ENCODE measurements around the gene MAEA. TPM values are rescaled to one million over a fixed set of nuclear protein-coding genes. Genes with fewer than 3 reads are reported as not detected.

The MAEA gene
- total and polyA plus RNA-seq, 7 donors: 26.7 to 41.6 (median 38.1) TPM

GRCh38 chr4:1276984-1277383, 12.7 kb upstream of the MAEA start:
- intact Hi-C loops (cut with DNase I): no loop called here
- Histone ChIP-seq H3K27me3 (ENCODE audit: insufficient read depth in 3 of 3, low read length in 2 of 3) (no peaks in the 10 kb centered on the region), H3K4me1 (no peaks in the 10 kb centered on the region), H3K9me3 (no peaks in the 10 kb centered on the region), H3K4me3 (no peak overlapping the region), H3K36me3 (ENCODE audit: insufficient read depth in 1 of 2, low read depth in 1 of 2) (no peaks in the 10 kb centered on the region), H3K27ac (no peak overlapping the region)
- 59 to 88% (median 60%) methylated on average over 2 of the region's 2 CpGs for WGBS, 3 donors
- DNase-seq (no peak), ATAC-seq (no peak)
- TF ChIP-seq CTCF (IDR thresholded peaks at IDR 0.05): no peak

GRCh38 chr4:1277667-1278665, 11.7 kb upstream of the MAEA start:
- Histone ChIP-seq H3K4me1 (no peaks in the 10 kb centered on the region), H3K27me3 (ENCODE audit: insufficient read depth in 3 of 3, low read length in 2 of 3) (no peaks in the 10 kb centered on the region), H3K9me3 (no peaks in the 10 kb centered on the region), H3K27ac (no peak overlapping the region), H3K36me3 (ENCODE audit: insufficient read depth in 1 of 2, low read depth in 1 of 2) (no peaks in the 10 kb centered on the region), H3K4me3 (no peak overlapping the region)
- DNase-seq: no peak
- WGBS, 3 donors: 80 to 84% (median 84%) methylated on average over 15 of the region's 15 CpGs
- intact Hi-C loops (cut with DNase I): no loop called here
- TF ChIP-seq CTCF (IDR thresholded peaks at IDR 0.05): no peak
- peak in 3 of 4 donors; percentile 42 to 49 (median 43) for ATAC-seq

GRCh38 chr4:1279253-1279652, 10.4 kb upstream of the MAEA start:
- H3K27me3 ChIP-seq (ENCODE audit: insufficient read depth in 3 of 3, low read length in 2 of 3): no peaks in the 10 kb centered on the region
- H3K9me3 ChIP-seq: no peaks in the 10 kb centered on the region
- ATAC-seq: no peak
- no peaks in the 10 kb centered on the region for H3K4me1 ChIP-seq
- 90 to 94% (median 92%) methylated on average over 10 of the region's 10 CpGs for WGBS, 3 donors
- no peaks in the 10 kb centered on the region for H3K36me3 ChIP-seq (ENCODE audit: insufficient read depth in 1 of 2, low read depth in 1 of 2)
- no peak overlapping the region for H3K27ac ChIP-seq
- no peak for TF ChIP-seq CTCF (IDR thresholded peaks at IDR 0.05)
- DNase-seq: no peak
- no peak overlapping the region for H3K4me3 ChIP-seq
- intact Hi-C loops (cut with DNase I): no loop called here

- 82 to 91% (median 87%) methylated on average over 9 of the region's 9 CpGs for WGBS, 3 donors
- ATAC-seq (no peak), DNase-seq (no peak)
- H3K27me3 ChIP-seq (ENCODE audit: insufficient read depth in 3 of 3, low read length in 2 of 3): no peaks in the 10 kb centered on the region
- peaks cover 1% of the 10 kb centered on the region for H3K4me1 ChIP-seq
- TF ChIP-seq CTCF (IDR thresholded peaks at IDR 0.05): no peak
- intact Hi-C loops (cut with DNase I): no loop called here
- H3K36me3 ChIP-seq (ENCODE audit: insufficient read depth in 1 of 2, low read depth in 1 of 2): no peaks in the 10 kb centered on the region
- no peak overlapping the region for H3K4me3 ChIP-seq
- no peak overlapping the region for H3K27ac ChIP-seq
- no peaks in the 10 kb centered on the region for H3K9me3 ChIP-seq
These were observed 6.0 kb upstream of the MAEA start for GRCh38 chr4:1283711-1284110.

All from psoas muscle (tissue), 8 donors.